Transverse colon (tissue), 4 donors: Measurements from ENCODE around the gene MRPS14. TPM values are rescaled to one million over a fixed set of nuclear protein-coding genes. Genes with fewer than 3 reads are reported as not detected.

Experiments
- DNase-seq: peaks from one replicate; pipeline ENCODE4 v3.0.0-alpha.2; 2019
- H3K27ac ChIP-seq, 4 donors: fragments of 200-600 bp; sonication (generic); 2 replicates each; pipeline ENCODE4 v1.5.1; 2016 to 2018; ENCODE audit warnings: inconsistent platforms in 4 of 4
- H3K27me3 ChIP-seq: fragments of 200-600 bp; sonication (generic); 2 replicates; pipeline ENCODE4 v1.5.1; 2017; ENCODE audit warnings: inconsistent platforms
- H3K36me3 ChIP-seq, 4 donors: fragments of 200-600 bp; sonication (generic); 2 replicates each; pipeline ENCODE4 v1.5.1; 2017 to 2019; ENCODE audit warnings: inconsistent platforms in 4 of 4
- H3K4me1 ChIP-seq, 4 donors: fragments of 200-600 bp; sonication (generic); 2 replicates each; pipeline ENCODE4 v1.5.1; 2017 to 2020; ENCODE audit warnings: inconsistent platforms in 4 of 4
- H3K4me3 ChIP-seq, 4 donors: fragments of 200-600 bp; sonication (generic); 1 replicate in 1 of 4; 2 replicates in 3 of 4; pipeline versions ENCODE4 v1.5.1 to v1.6.1; 2017 to 2019; ENCODE audit warnings: inconsistent platforms in 4 of 4
- H3K9me3 ChIP-seq, 2 donors: fragments of 200-600 bp; sonication (generic); 2 replicates each; pipeline ENCODE4 v1.5.1; 2017 to 2019; ENCODE audit warnings: inconsistent platforms in 2 of 2
- CTCF ChIP-seq, 5 experiments: fragments of 200-600 bp in 3 of 5; fragments of 450-650 bp in 2 of 5; sonication (generic) in 3 of 5; IDR thresholded peaks; 1 replicate in 2 of 5; 2 replicates in 3 of 5; pipeline ENCODE4 v1.5.1; 2016 to 2017; ENCODE audit warnings: antibody characterized with exemption in 5 of 5, inconsistent platforms in 3 of 5, mild to moderate bottlenecking in 2 of 5, moderate library complexity in 1 of 5
- EP300 ChIP-seq: sonication (generic); formaldehyde crosslinking; IDR thresholded peaks from one replicate; pipeline ENCODE4 v1.6.1; 2017; ENCODE audit warnings: antibody characterized with exemption, low read depth
- POLR2A ChIP-seq: fragments of 450-650 bp; IDR thresholded peaks from one replicate; pipeline ENCODE4 v1.6.1; 2016; ENCODE audit warnings: antibody characterized with exemption, mild to moderate bottlenecking, moderate library complexity
- POLR2AphosphoS5 ChIP-seq, 3 donors: sonication (generic); formaldehyde crosslinking; IDR thresholded peaks; one replicate each; pipeline ENCODE4 v1.6.1; 2016; ENCODE audit warnings: antibody characterized with exemption in 3 of 3
- WGBS, 2 donors: methylation state at CpG; one replicate each; pipeline ENCODE4 v1.1.5; 2018; ENCODE audit warnings: low coverage in 1 of 2; 5-methylcytosine and 5-hydroxymethylcytosine counted together
- in situ Hi-C, 4 donors: fragments of 200-750 bp; cut with MboI; loops; one replicate each; pipeline versions ENCODE4 v1.15.0 to v1.15.1; 2017; ENCODE audit warnings: low sequenced_read_pairs in 3 of 4, low pct_ligation_motif_present in 1 of 4, low pct_unique_long_range_greater_than_20kb in 1 of 4
- intact Hi-C: fragments of 100-400 bp; cut with DNase I; formaldehyde crosslinking; loops from one replicate; pipeline ENCODE4 v1.15.1; 2023; ENCODE audit warnings: low total_unique reads
- total RNA-seq, 4 donors: library from RNA; depleted of rRNA; stranded (reverse); fragments of >200 nt; gene quantifications; one replicate each; pipeline ENCODE4 v1.1.0, GENCODE V29; 2016

Gene MRPS14
- total RNA-seq, 4 donors from 2014 or later = 3.2 to 21.0 (median 13.0) TPM

GRCh38 chr1:174984952-174985351, 38.3 kb downstream of the MRPS14 start:
- peaks cover 0 to 6% (median 3%) of the 10 kb centered on the region in 4 donors for H3K4me1 ChIP-seq
- H3K27me3 ChIP-seq = no peaks in the 10 kb centered on the region
- TF ChIP-seq CTCF (IDR thresholded peaks at IDR 0.05) (no peak), POLR2A (no peak), EP300 (no peak), POLR2AphosphoS5 (IDR thresholded peaks at IDR 0.05) (no peak)
- H3K9me3 ChIP-seq = no peaks in the 10 kb centered on the region
- no peak overlapping the region for H3K4me3 ChIP-seq
- in situ Hi-C loops = loop anchor here in 3 of 4 donors (5.0 to 25.0 kb wide), 4 partner anchors 100 to 723 kb away; no protein-coding TSS in a partner anchor
- H3K27ac ChIP-seq = no peak overlapping the region
- 92 to 100% methylated on average over 2 to 4 of the region's 4 CpGs for WGBS, 2 donors
- peaks cover 0 to 21% (median 2%) of the 10 kb centered on the region in 4 donors for H3K36me3 ChIP-seq
- intact Hi-C loops = no loop called here
- DNase-seq = no peak

- H3K27me3 ChIP-seq = no peaks in the 10 kb centered on the region
- peaks cover 0 to 31% (median 8%) of the 10 kb centered on the region in 4 donors for H3K36me3 ChIP-seq
- H3K4me3 ChIP-seq = no peak overlapping the region
- in situ Hi-C loops = loop anchor here in 3 of 4 donors (5.0 to 25.0 kb wide), 4 partner anchors 98 to 721 kb away; no protein-coding TSS in a partner anchor
- H3K9me3 ChIP-seq = no peaks in the 10 kb centered on the region
- no peaks in the 10 kb centered on the region for H3K4me1 ChIP-seq
- intact Hi-C loops = no loop called here
- H3K27ac ChIP-seq = no peak overlapping the region
- TF ChIP-seq POLR2AphosphoS5 (IDR thresholded peaks at IDR 0.05) (no peak), POLR2A (no peak), CTCF (IDR thresholded peaks at IDR 0.05) (peak; percentile 62 to 70 (median 64)), EP300 (no peak)
- DNase-seq = no peak
Measured at GRCh38 chr1:174982971-174983689, 40.1 kb downstream of the MRPS14 start.

GRCh38 chr1:174976436-174977108, 46.7 kb downstream of the MRPS14 start:
- in situ Hi-C loops = loop anchor here in 2 of 4 donors (10.0 to 25.0 kb wide), 2 partner anchors 202 to 714 kb away; no protein-coding TSS in a partner anchor
- TF ChIP-seq EP300 (no peak), CTCF (IDR thresholded peaks at IDR 0.05) (no peak), POLR2AphosphoS5 (IDR thresholded peaks at IDR 0.05) (no peak), POLR2A (no peak)
- Histone ChIP-seq H3K4me1 (peaks cover 0 to 3% (median 0%) of the 10 kb centered on the region in 4 donors), H3K27ac (no peak overlapping the region), H3K9me3 (no peaks in the 10 kb centered on the region), H3K4me3 (no peak overlapping the region), H3K36me3 (peaks cover 0 to 17% (median 6%) of the 10 kb centered on the region in 4 donors), H3K27me3 (no peaks in the 10 kb centered on the region)
- 72 to 75% methylated on average over 3 to 4 of the region's 4 CpGs for WGBS, 2 donors
- intact Hi-C loops = no loop called here
- DNase-seq = no peak

- no peak overlapping the region for H3K27ac ChIP-seq
- H3K9me3 ChIP-seq = no peaks in the 10 kb centered on the region
- no peaks in the 10 kb centered on the region for H3K27me3 ChIP-seq
- TF ChIP-seq POLR2AphosphoS5 (IDR thresholded peaks at IDR 0.05) (no peak), POLR2A (no peak), CTCF (IDR thresholded peaks at IDR 0.05) (no peak), EP300 (no peak)
- in situ Hi-C loops = loop anchor here in 2 of 4 donors (10.0 to 25.0 kb wide), 2 partner anchors 201 to 713 kb away; no protein-coding TSS in a partner anchor
- DNase-seq = no peak
- WGBS, 2 donors = 78 to 94% methylated on average over 1 of the region's 1 CpG
- peaks cover 0 to 7% (median 0%) of the 10 kb centered on the region in 4 donors for H3K4me1 ChIP-seq
- peaks cover 0 to 20% (median 6%) of the 10 kb centered on the region in 4 donors for H3K36me3 ChIP-seq
- intact Hi-C loops = no loop called here
- no peak overlapping the region for H3K4me3 ChIP-seq
Measured at GRCh38 chr1:174975764-174976163, 47.5 kb downstream of the MRPS14 start.
